Measurements from ENCODE around the gene PRKCD.

DNA sequence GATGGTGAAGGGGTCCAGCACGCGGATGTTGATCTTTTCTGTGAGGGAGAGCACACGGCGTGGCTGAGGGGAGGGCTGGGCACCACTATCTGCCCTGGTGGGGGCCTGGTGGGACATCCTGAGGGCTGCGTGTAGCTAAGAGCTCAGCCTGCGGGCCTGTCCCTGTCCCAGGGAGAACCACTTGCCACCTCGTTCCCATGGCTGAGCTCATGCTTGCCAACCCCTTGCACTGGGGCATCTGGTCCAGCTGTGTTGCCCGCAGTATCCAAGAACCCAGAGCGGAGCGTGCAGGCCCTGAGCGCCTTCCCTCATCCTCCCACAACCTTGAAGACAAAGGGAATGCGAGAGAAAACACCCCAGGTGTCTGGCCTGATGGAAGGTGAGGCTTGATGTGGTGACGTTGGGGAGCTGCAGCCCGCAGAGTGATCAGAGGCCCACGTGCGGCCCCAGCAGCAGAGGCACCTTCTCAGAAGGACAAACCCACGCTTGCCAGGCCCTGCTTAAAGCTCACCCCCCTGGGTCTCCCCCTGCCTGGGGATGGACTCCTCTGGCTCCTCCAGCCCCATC lies 65.9 kb downstream of the PRKCD start:
- TF ChIP-seq POLR2A (IDR thresholded peaks at IDR 0.05), result no peak
- TF ChIP-seq, protein P1, sequence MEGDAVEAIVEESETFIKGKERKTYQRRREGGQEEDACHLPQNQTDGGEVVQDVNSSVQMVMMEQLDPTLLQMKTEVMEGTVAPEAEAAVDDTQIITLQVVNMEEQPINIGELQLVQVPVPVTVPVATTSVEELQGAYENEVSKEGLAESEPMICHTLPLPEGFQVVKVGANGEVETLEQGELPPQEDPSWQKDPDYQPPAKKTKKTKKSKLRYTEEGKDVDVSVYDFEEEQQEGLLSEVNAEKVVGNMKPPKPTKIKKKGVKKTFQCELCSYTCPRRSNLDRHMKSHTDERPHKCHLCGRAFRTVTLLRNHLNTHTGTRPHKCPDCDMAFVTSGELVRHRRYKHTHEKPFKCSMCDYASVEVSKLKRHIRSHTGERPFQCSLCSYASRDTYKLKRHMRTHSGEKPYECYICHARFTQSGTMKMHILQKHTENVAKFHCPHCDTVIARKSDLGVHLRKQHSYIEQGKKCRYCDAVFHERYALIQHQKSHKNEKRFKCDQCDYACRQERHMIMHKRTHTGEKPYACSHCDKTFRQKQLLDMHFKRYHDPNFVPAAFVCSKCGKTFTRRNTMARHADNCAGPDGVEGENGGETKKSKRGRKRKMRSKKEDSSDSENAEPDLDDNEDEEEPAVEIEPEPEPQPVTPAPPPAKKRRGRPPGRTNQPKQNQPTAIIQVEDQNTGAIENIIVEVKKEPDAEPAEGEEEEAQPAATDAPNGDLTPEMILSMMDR (IDR thresholded peaks at IDR 0.05), result no peak

All from Peyer's patch (tissue), 4 donors.